GM23338 (cell line): ENCODE measurements around the gene DCST1. TPM values are rescaled to one million over a fixed set of nuclear protein-coding genes. Genes with fewer than 3 reads are reported as not detected.
"Not testable (repeated sequence)": the region's sequence is repeated elsewhere in the genome, so short reads cannot be mapped to it uniquely, and the experiment has no call there.

Source experiments
- ATAC-seq: fragments of 200-7000 bp; cut with Tn5 transposase; 3 replicates; pipeline ENCODE4 v1.9.1; 2020
- DNase-seq: peaks from one replicate; pipeline ENCODE4 v3.0.0-alpha.2; 2015; ENCODE audit warnings: low spot score
- H2AFZ ChIP-seq: fragments of 200-600 bp; sonication (generic); 2 replicates; pipeline ENCODE4 v1.8.0; 2016; ENCODE audit warnings: antibody characterized with exemption, mild to moderate bottlenecking, moderate library complexity
- H3F3A ChIP-seq: fragments of 200-600 bp; sonication (generic); replicated peaks from 2 replicates; pipeline ENCODE4 v1.8.0; 2017; ENCODE audit warnings: antibody characterized with exemption, mixed run types, low read depth
- H3K27ac ChIP-seq: fragments of 200-600 bp; sonication (generic); 2 replicates; pipeline ENCODE4 v1.6.1; 2016; ENCODE audit warnings: low read depth
- H3K27me3 ChIP-seq: fragments of 200-600 bp; sonication (generic); 2 replicates; pipeline ENCODE4 v1.8.0; 2016; ENCODE audit warnings: mild to moderate bottlenecking, mixed run types, moderate library complexity; ENCODE audit not compliant: insufficient read depth
- H3K36me3 ChIP-seq: fragments of 200-600 bp; sonication (generic); 2 replicates; pipeline ENCODE4 v1.8.0; 2016; ENCODE audit warnings: mild to moderate bottlenecking; ENCODE audit not compliant: insufficient read depth
- H3K4me1 ChIP-seq: fragments of 200-600 bp; sonication (generic); 2 replicates; pipeline ENCODE4 v1.8.0; 2016; ENCODE audit warnings: mild to moderate bottlenecking, moderate library complexity; ENCODE audit not compliant: insufficient read depth
- H3K4me2 ChIP-seq: fragments of 200-600 bp; sonication (generic); 2 replicates; pipeline ENCODE4 v1.7.1; 2017; ENCODE audit warnings: mixed run types
- H3K4me3 ChIP-seq: fragments of 200-600 bp; sonication (generic); 2 replicates; pipeline ENCODE4 v1.6.1; 2016; ENCODE audit warnings: mixed run types
- H3K79me2 ChIP-seq: fragments of 200-600 bp; sonication (generic); replicated peaks from 2 replicates; pipeline ENCODE4 v1.8.0; 2017; ENCODE audit warnings: mild to moderate bottlenecking; ENCODE audit not compliant: insufficient read depth
- H3K9me2 ChIP-seq: fragments of 200-600 bp; sonication (generic); 2 replicates; pipeline ENCODE4 v1.8.0; 2017; ENCODE audit not compliant: insufficient read depth
- H4K20me1 ChIP-seq: fragments of 200-600 bp; sonication (generic); replicated peaks from 2 replicates; pipeline ENCODE4 v1.8.0; 2017; ENCODE audit warnings: mild to moderate bottlenecking; ENCODE audit not compliant: insufficient read depth
- H3K27ac Mint-ChIP-seq: 2 replicates; pipeline ENCODE4 v1.8.0; 2020; ENCODE audit warnings: inconsistent platforms, mild to moderate bottlenecking, moderate library complexity, mixed read lengths
- H3K27me3 Mint-ChIP-seq: 3 replicates; pipeline ENCODE4 v1.8.0; 2022; ENCODE audit warnings: low read depth, mild to moderate bottlenecking, moderate library complexity, mixed read lengths, inconsistent platforms; ENCODE audit not compliant: insufficient read depth, poor library complexity
- H3K36me3 Mint-ChIP-seq: 3 replicates; pipeline ENCODE4 v1.8.0; 2021; ENCODE audit warnings: low read depth, mild to moderate bottlenecking, inconsistent platforms, moderate library complexity, mixed read lengths
- H3K4me1 Mint-ChIP-seq: 3 replicates; pipeline ENCODE4 v1.8.0; 2020; ENCODE audit warnings: mild to moderate bottlenecking, inconsistent platforms, mixed read lengths
- H3K4me3 Mint-ChIP-seq: 3 replicates; pipeline ENCODE4 v1.8.0; 2021; ENCODE audit warnings: moderate library complexity, mild to moderate bottlenecking, inconsistent platforms, mixed read lengths
- H3K9me3 Mint-ChIP-seq: 3 replicates; pipeline ENCODE4 v1.8.0; 2020; ENCODE audit warnings: moderate library complexity, mild to moderate bottlenecking, inconsistent platforms, mixed read lengths
- CREB1 ChIP-seq: fragments of 250-450 bp; sonication (Bioruptor Pico); IDR thresholded peaks from 2 replicates; pipeline ENCODE4 v1.5.0; 2020; ENCODE audit warnings: low read depth, mild to moderate bottlenecking, moderate library complexity
- EZH2 ChIP-seq: fragments of 200-600 bp; sonication (generic); IDR thresholded peaks from one replicate; pipeline ENCODE4 v1.8.0; 2017; ENCODE audit warnings: antibody characterized with exemption, mild to moderate bottlenecking, low read depth; ENCODE audit not compliant: unreplicated experiment
- EZH2phosphoT487 ChIP-seq: fragments of 200-600 bp; sonication (generic); IDR thresholded peaks from one replicate; pipeline ENCODE4 v1.8.1; 2018; ENCODE audit warnings: antibody characterized with exemption; ENCODE audit not compliant: unreplicated experiment
- JUNB ChIP-seq: IDR thresholded peaks from one replicate; pipeline ENCODE4 v1.6.1; 2016; ENCODE audit warnings: antibody characterized with exemption; ENCODE audit not compliant: unreplicated experiment
- NANOG ChIP-seq: IDR thresholded peaks from 2 replicates; pipeline ENCODE4 v1.6.1; 2016; ENCODE audit warnings: antibody characterized with exemption, borderline replicate concordance
- POLR2AphosphoS5 ChIP-seq: IDR thresholded peaks from 2 replicates; pipeline ENCODE4 v1.6.1; 2016; ENCODE audit warnings: antibody characterized with exemption, low read depth
- REST ChIP-seq: IDR thresholded peaks from one replicate; pipeline ENCODE4 v1.6.1; 2018; ENCODE audit warnings: antibody characterized with exemption; ENCODE audit not compliant: unreplicated experiment
- STAT1 ChIP-seq: IDR thresholded peaks from one replicate; pipeline ENCODE4 v1.6.1; 2016; ENCODE audit warnings: antibody characterized with exemption; ENCODE audit not compliant: unreplicated experiment
- ZNF114 ChIP-seq: fragments of 250-450 bp; sonication (Bioruptor Pico); IDR thresholded peaks from 2 replicates; pipeline ENCODE4 v1.5.0; 2020; ENCODE audit warnings: mild to moderate bottlenecking, moderate library complexity
- ZNF331 ChIP-seq: fragments of 250-450 bp; sonication (Bioruptor Pico); IDR thresholded peaks from 2 replicates; pipeline ENCODE4 v1.5.0; 2020; ENCODE audit warnings: low read depth, mild to moderate bottlenecking, moderate library complexity
- polyA plus RNA-seq: library from polyadenylated mRNA; unstranded; fragments of >200 nt; fragmentation: Nextera tagmentation; extraction: Ambion mirVana; gene quantifications from 2 replicates; pipeline ENCODE4 v1.2.1, GENCODE V29; 2016
- total RNA-seq: library from RNA; depleted of rRNA; stranded (reverse); fragments of >200 nt; shearing (Covaris generic); gene quantifications from 2 replicates; pipeline ENCODE4 v1.2.3, GENCODE V29; 2014
- TF ChIP-seq, protein P1 (sequence below): IDR thresholded peaks from 2 replicates; pipeline ENCODE4 v1.6.1; 2016; ENCODE audit warnings: antibody characterized with exemption
- TF ChIP-seq, protein P2 (sequence below): fragments of 250-450 bp; sonication (Bioruptor Pico); IDR thresholded peaks from 2 replicates; pipeline ENCODE4 v1.5.0; 2020; ENCODE audit warnings: mild to moderate bottlenecking, moderate library complexity

DCST1 gene
- total and polyA plus RNA-seq, 2 experiments from 2014 or later, result not detected

DNA sequence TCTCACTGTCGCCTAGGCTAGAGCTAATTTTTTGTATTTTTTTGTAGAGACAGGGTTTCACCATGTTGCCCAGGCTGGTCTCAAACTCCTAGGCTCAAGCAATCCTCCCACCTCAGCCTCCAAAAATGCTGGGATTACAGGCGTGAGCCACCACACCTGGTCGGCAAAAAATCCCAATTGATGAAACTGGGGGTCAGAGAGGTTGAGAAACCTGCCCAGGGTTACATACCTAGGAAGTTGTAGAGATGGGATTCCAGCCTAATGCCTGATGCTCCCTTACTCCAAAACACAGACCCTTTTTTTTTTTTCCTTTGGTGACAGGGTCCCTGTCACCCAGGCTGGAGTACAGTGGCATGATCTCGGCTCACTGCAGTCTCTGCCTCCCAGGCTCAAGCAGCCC lies 46.9 kb upstream of the DCST1 start:
- H3K79me2 ChIP-seq, result peaks cover 51% of the 10 kb centered on the region
- H3K4me1 Mint-ChIP-seq, result not testable (repeated sequence)

DNA sequence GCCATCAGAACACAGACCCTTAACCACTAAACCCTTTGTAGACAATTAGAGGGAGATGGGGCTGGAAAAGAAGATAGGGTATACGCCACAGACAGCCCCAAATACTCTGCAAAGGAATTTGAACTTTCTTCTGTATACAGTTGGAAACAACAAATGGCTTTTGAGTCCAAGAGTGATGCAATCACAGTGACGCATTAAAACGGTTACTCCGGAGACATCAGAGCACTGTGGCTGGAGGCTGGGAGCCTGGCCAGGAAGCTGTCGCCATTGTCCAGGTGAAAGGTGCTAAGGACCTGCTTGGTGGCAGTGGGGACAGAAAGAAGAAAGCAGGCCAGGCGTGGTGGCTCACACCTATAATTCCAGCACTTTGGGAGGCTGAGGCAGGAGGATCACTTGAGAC lies 46.3 kb upstream of the DCST1 start:
- no peaks in the 10 kb centered on the region; the same call in 2 of the 3 replicates for H3K9me3 Mint-ChIP-seq
- peaks cover 9% of the 10 kb centered on the region for H3K27me3 Mint-ChIP-seq
- no peak overlapping the region for H3K4me2 ChIP-seq
- peaks cover 51% of the 10 kb centered on the region for H3K79me2 ChIP-seq
- H3K4me1 ChIP-seq, result peaks cover 9% of the 10 kb centered on the region
- no peak overlapping the region; the same call in 1 of the 2 replicates for H3K27ac ChIP-seq
- no peaks in the 10 kb centered on the region for H3K9me2 ChIP-seq
- no peak for DNase-seq
- peaks cover 11% of the 10 kb centered on the region; the same call in 1 of the 2 replicates for H3F3A ChIP-seq
- H3K36me3 ChIP-seq, result peaks cover 9% of the 10 kb centered on the region; the same call in 1 of the 2 replicates
- peaks cover 9% of the 10 kb centered on the region for H3K4me1 Mint-ChIP-seq
- H4K20me1 ChIP-seq, result peaks cover 19% of the 10 kb centered on the region; the same call in 1 of the 2 replicates
- no peak overlapping the region for H3K4me3 ChIP-seq
- H3K36me3 Mint-ChIP-seq, result peaks cover 61% of the 10 kb centered on the region
- no peak overlapping the region for H3K27ac Mint-ChIP-seq
- no peak overlapping the region for H3K4me3 Mint-ChIP-seq
- no peak overlapping the region for H2AFZ ChIP-seq
- no peak for ATAC-seq
- H3K27me3 ChIP-seq, result no peaks in the 10 kb centered on the region
- TF ChIP-seq STAT1 (no peak), EZH2 (no peak), ZNF114 (no peak), CREB1 (CRISPR knock-in tag) (no peak), JUNB (no peak), NANOG (no peak), EZH2phosphoT487 (no peak), REST (no peak), ZNF331 (CRISPR knock-in tag) (no peak), POLR2AphosphoS5 (no peak)
- TF ChIP-seq, protein P1, sequence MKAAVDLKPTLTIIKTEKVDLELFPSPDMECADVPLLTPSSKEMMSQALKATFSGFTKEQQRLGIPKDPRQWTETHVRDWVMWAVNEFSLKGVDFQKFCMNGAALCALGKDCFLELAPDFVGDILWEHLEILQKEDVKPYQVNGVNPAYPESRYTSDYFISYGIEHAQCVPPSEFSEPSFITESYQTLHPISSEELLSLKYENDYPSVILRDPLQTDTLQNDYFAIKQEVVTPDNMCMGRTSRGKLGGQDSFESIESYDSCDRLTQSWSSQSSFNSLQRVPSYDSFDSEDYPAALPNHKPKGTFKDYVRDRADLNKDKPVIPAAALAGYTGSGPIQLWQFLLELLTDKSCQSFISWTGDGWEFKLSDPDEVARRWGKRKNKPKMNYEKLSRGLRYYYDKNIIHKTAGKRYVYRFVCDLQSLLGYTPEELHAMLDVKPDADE, result no peak
- TF ChIP-seq, protein P2, sequence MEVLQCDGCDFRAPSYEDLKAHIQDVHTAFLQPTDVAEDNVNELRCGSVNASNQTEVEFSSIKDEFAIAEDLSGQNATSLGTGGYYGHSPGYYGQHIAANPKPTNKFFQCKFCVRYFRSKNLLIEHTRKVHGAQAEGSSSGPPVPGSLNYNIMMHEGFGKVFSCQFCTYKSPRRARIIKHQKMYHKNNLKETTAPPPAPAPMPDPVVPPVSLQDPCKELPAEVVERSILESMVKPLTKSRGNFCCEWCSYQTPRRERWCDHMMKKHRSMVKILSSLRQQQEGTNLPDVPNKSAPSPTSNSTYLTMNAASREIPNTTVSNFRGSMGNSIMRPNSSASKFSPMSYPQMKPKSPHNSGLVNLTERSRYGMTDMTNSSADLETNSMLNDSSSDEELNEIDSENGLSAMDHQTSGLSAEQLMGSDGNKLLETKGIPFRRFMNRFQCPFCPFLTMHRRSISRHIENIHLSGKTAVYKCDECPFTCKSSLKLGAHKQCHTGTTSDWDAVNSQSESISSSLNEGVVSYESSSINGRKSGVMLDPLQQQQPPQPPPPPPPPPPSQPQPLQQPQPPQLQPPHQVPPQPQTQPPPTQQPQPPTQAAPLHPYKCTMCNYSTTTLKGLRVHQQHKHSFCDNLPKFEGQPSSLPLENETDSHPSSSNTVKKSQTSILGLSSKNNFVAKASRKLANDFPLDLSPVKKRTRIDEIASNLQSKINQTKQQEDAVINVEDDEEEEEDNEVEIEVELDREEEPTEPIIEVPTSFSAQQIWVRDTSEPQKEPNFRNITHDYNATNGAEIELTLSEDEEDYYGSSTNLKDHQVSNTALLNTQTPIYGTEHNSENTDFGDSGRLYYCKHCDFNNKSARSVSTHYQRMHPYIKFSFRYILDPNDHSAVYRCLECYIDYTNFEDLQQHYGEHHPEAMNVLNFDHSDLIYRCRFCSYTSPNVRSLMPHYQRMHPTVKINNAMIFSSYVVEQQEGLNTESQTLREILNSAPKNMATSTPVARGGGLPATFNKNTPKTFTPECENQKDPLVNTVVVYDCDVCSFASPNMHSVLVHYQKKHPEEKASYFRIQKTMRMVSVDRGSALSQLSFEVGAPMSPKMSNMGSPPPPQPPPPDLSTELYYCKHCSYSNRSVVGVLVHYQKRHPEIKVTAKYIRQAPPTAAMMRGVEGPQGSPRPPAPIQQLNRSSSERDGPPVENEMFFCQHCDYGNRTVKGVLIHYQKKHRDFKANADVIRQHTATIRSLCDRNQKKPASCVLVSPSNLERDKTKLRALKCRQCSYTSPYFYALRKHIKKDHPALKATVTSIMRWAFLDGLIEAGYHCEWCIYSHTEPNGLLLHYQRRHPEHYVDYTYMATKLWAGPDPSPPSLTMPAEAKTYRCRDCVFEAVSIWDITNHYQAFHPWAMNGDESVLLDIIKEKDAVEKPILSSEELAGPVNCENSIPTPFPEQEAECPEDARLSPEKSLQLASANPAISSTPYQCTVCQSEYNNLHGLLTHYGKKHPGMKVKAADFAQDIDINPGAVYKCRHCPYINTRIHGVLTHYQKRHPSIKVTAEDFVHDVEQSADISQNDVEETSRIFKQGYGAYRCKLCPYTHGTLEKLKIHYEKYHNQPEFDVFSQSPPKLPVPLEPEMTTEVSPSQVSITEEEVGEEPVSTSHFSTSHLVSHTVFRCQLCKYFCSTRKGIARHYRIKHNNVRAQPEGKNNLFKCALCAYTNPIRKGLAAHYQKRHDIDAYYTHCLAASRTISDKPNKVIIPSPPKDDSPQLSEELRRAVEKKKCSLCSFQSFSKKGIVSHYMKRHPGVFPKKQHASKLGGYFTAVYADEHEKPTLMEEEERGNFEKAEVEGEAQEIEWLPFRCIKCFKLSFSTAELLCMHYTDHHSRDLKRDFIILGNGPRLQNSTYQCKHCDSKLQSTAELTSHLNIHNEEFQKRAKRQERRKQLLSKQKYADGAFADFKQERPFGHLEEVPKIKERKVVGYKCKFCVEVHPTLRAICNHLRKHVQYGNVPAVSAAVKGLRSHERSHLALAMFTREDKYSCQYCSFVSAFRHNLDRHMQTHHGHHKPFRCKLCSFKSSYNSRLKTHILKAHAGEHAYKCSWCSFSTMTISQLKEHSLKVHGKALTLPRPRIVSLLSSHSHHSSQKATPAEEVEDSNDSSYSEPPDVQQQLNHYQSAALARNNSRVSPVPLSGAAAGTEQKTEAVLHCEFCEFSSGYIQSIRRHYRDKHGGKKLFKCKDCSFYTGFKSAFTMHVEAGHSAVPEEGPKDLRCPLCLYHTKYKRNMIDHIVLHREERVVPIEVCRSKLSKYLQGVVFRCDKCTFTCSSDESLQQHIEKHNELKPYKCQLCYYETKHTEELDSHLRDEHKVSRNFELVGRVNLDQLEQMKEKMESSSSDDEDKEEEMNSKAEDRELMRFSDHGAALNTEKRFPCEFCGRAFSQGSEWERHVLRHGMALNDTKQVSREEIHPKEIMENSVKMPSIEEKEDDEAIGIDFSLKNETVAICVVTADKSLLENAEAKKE (CRISPR knock-in tag), result no peak

More for the DNA sequence above, 46.9 kb upstream of the DCST1 start:
- DNase-seq, H3K9me2 ChIP-seq, H3K27me3 Mint-ChIP-seq, H3K27me3 ChIP-seq, H3K4me3 ChIP-seq, H3K4me1 ChIP-seq, H3K4me3 Mint-ChIP-seq, H3K9me3 Mint-ChIP-seq, H3K27ac ChIP-seq, H2AFZ ChIP-seq, H3K36me3 ChIP-seq, H3K27ac Mint-ChIP-seq, ATAC-seq, H3K4me2 ChIP-seq: not testable (repeated sequence)
- H3K36me3 Mint-ChIP-seq, result peaks cover 63% of the 10 kb centered on the region
- peaks cover 11% of the 10 kb centered on the region; the same call in 1 of the 2 replicates for H3F3A ChIP-seq
- H4K20me1 ChIP-seq, result peaks cover 19% of the 10 kb centered on the region; the same call in 1 of the 2 replicates
